Ovary (tissue), 9 donors: ENCODE data around the gene HEATR5A. TPM values are rescaled to one million over a fixed set of nuclear protein-coding genes. Genes with fewer than 3 reads are reported as not detected.

Source experiments
- DNase-seq, 5 donors: peaks; one replicate each; pipeline ENCODE4 v3.0.0-alpha.2; 2019 to 2020
- H3K27ac ChIP-seq, 2 donors: fragments of 200-600 bp; one replicate each; pipeline versions ENCODE4 v1.5.1 to v1.8.0; 2019 to 2022
- H3K27me3 ChIP-seq: fragments of 200-600 bp; one replicate; pipeline ENCODE4 v1.8.0; 2022
- H3K36me3 ChIP-seq: fragments of 200-600 bp; sonication (generic); one replicate; pipeline ENCODE4 v1.5.1; 2019
- H3K4me1 ChIP-seq: one replicate; pipeline ENCODE4 v1.8.1; 2013; ENCODE audit warnings: mild to moderate bottlenecking, moderate library complexity; ENCODE audit not compliant: insufficient read depth
- H3K4me3 ChIP-seq: fragments of 200-600 bp; sonication (generic); one replicate; pipeline ENCODE4 v1.5.1; 2017
- H3K9me3 ChIP-seq, 2 donors: fragments of 200-600 bp in 1 of 2; sonication (generic) in 1 of 2; one replicate each; pipeline versions ENCODE4 v1.5.1 to v1.8.1; 2013 to 2019; ENCODE audit warnings: mild to moderate bottlenecking in 1 of 2, moderate library complexity in 1 of 2
- EP300 ChIP-seq: sonication (generic); formaldehyde crosslinking; IDR thresholded peaks from one replicate; pipeline ENCODE4 v1.6.1; 2017; ENCODE audit warnings: antibody characterized with exemption
- POLR2A ChIP-seq: fragments of 450-650 bp; IDR thresholded peaks from one replicate; pipeline ENCODE4 v1.6.1; 2017; ENCODE audit warnings: antibody characterized with exemption, mild to moderate bottlenecking, moderate library complexity
- WGBS, 3 donors: extraction: QIAGEN DNeasy Blood & Tissue Kit in 1 of 3; methylation state at CpG; one replicate each; pipeline versions ENCODE4 v1.1.5 to v1.1.7; 2013 to 2017; 5-methylcytosine and 5-hydroxymethylcytosine counted together
- intact Hi-C, 4 donors: fragments of 100-400 bp; cut with DNase I; formaldehyde crosslinking; loops; one replicate each; pipeline versions ENCODE4 v1.11.0 to v1.15.1; 2022 to 2023
- polyA plus RNA-seq, 2 donors: library from polyadenylated mRNA; stranded (reverse); fragments of 200-250 nt in 1 of 2; fragments of 350-450 nt in 1 of 2; fragmentation: Illumina TruSeq in 1 of 2; extraction: RNeasy Lipid Tissue Mini Kit (QIAGEN cat#74804) in 1 of 2; gene quantifications; one replicate each; pipeline ENCODE4 v1.2.3, GENCODE V29; 2013 to 2014
- total RNA-seq, 7 donors: library from RNA; depleted of rRNA in 2 of 7; stranded (reverse); fragments of >200 nt in 2 of 7; fragmentation: NEBNext Ultra II Directional in 3 of 7; extraction: Animal tissue kit (Norgen Biotek cat#: 25700) in 3 of 7; gene quantifications; one replicate each; pipeline versions ENCODE4 v1.1.0 to v1.2.4, GENCODE V29; 2016 to 2023
- TF ChIP-seq, protein P1 (sequence below), 3 donors: fragments of 450-650 bp in 2 of 3; fragments of 200-600 bp in 1 of 3; IDR thresholded peaks; one replicate each; pipeline versions ENCODE4 v1.5.1 to v1.8.0; 2016 to 2022; ENCODE audit warnings: antibody characterized with exemption in 3 of 3, mild to moderate bottlenecking in 1 of 3
- donor health status: DM: no; HTN: no; CAD: no; lungs with moderate emphysema.
- donor health status: DM: no; HTN: no; CAD: no.
- donor health status: Bipolar disorder and iron deficiency.
- donor health status: DM: yes; HTN: yes; CAD: no.
- donor health status: DM: no; HTN: no; CAD: no.
- donor health status: DM: yes; HTN: yes; CAD: no.

The HEATR5A gene
- total and polyA plus RNA-seq, 9 donors = 6.2 to 32.9 (median 22.4) TPM

- H3K36me3 ChIP-seq = no peaks in the 10 kb centered on the region
- no peak for DNase-seq
- intact Hi-C loops = no loop called here
- H3K4me3 ChIP-seq = no peak overlapping the region
- no peaks in the 10 kb centered on the region for H3K27me3 ChIP-seq
- TF ChIP-seq EP300 (no peak), POLR2A (no peak)
- TF ChIP-seq, protein P1, sequence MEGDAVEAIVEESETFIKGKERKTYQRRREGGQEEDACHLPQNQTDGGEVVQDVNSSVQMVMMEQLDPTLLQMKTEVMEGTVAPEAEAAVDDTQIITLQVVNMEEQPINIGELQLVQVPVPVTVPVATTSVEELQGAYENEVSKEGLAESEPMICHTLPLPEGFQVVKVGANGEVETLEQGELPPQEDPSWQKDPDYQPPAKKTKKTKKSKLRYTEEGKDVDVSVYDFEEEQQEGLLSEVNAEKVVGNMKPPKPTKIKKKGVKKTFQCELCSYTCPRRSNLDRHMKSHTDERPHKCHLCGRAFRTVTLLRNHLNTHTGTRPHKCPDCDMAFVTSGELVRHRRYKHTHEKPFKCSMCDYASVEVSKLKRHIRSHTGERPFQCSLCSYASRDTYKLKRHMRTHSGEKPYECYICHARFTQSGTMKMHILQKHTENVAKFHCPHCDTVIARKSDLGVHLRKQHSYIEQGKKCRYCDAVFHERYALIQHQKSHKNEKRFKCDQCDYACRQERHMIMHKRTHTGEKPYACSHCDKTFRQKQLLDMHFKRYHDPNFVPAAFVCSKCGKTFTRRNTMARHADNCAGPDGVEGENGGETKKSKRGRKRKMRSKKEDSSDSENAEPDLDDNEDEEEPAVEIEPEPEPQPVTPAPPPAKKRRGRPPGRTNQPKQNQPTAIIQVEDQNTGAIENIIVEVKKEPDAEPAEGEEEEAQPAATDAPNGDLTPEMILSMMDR (IDR thresholded peaks at IDR 0.05) = no peak
- H3K9me3 ChIP-seq = peaks cover 0 to 2% of the 10 kb centered on the region in 2 donors
- H3K4me1 ChIP-seq = no peaks in the 10 kb centered on the region
- H3K27ac ChIP-seq = no peak overlapping the region
Observed at GRCh38 chr14:31435276-31435675, 14.9 kb upstream of the HEATR5A start.

DNA sequence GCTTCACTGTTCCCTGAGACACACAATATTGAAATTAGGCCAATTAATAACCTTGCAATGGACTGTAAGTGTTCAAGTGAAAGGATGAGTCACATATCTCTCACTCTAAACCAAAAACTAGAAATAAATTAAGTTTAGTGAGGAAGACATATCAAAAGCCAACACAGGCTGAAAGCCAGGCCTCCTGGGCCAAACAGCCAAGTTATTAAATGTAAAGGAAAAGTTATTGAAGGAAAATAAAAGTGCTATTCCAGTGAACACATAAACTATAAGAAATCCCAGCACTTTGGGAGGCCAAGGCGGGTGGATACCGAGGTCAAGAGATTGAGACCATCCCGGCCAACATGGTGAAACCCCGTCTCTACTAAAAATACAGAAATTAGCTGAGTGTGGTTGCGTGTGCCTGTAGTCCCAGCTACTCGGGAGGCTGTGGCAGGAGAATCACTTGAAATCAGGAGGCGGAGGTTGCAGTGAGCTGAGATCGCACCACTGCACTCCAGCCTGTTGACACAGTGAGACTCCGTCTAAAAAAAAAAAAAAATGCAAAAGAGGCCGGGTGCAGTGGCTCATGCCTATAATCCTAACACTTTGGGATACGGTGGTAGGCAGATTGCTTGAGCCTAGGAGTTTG lies 10.4 kb upstream of the HEATR5A start:
- Histone ChIP-seq H3K4me3 (no peak overlapping the region), H3K27me3 (no peaks in the 10 kb centered on the region), H3K36me3 (no peaks in the 10 kb centered on the region), H3K9me3 (peaks cover 0 to 2% of the 10 kb centered on the region in 2 donors), H3K4me1 (no peaks in the 10 kb centered on the region), H3K27ac (no peak overlapping the region)
- DNase-seq = no peak
- TF ChIP-seq, protein P1 (IDR thresholded peaks at IDR 0.05) = no peak
- 97% methylated on average over 11 of the region's 11 CpGs for WGBS, 3 donors
- intact Hi-C loops = no loop called here

- intact Hi-C loops = no loop called here
- TF ChIP-seq EP300 (no peak), POLR2A (no peak)
- TF ChIP-seq, protein P1 (IDR thresholded peaks at IDR 0.05) = no peak
- Histone ChIP-seq H3K4me3 (no peak overlapping the region), H3K9me3 (peaks cover 0 to 2% of the 10 kb centered on the region in 2 donors), H3K4me1 (no peaks in the 10 kb centered on the region), H3K36me3 (no peaks in the 10 kb centered on the region), H3K27me3 (no peaks in the 10 kb centered on the region), H3K27ac (no peak overlapping the region)
- 87 to 95% (median 89%) methylated on average over 1 of the region's 1 CpG for WGBS, 3 donors
- no peak for DNase-seq
Observed at GRCh38 chr14:31429791-31430190, 9.4 kb upstream of the HEATR5A start.

GRCh38 chr14:31428011-31428410 lies 7.7 kb upstream of the HEATR5A start:
- no peaks in the 10 kb centered on the region for H3K4me1 ChIP-seq
- WGBS, 3 donors = 93 to 98% (median 97%) methylated on average over 1 of the region's 1 CpG
- H3K9me3 ChIP-seq = peaks cover 0 to 2% of the 10 kb centered on the region in 2 donors
- DNase-seq = no peak
- TF ChIP-seq POLR2A (no peak), EP300 (no peak)
- TF ChIP-seq, protein P1 (IDR thresholded peaks at IDR 0.05) = no peak
- no peaks in the 10 kb centered on the region for H3K27me3 ChIP-seq
- intact Hi-C loops = no loop called here
- no peak overlapping the region for H3K4me3 ChIP-seq
- no peaks in the 10 kb centered on the region for H3K36me3 ChIP-seq
- H3K27ac ChIP-seq = no peak overlapping the region
